HepG2 (cell line): ENCODE measurements around the gene PDLIM7.

Source experiments
- EP300 ChIP-seq, 3 experiments: sonication (generic) in 1 of 3; formaldehyde crosslinking in 1 of 3; IDR thresholded peaks; 2 replicates each; pipeline versions ENCODE4 v1.5.1 to v1.6.1; 2011 to 2020; ENCODE audit warnings: low read depth in 2 of 3, low read length in 2 of 3, borderline replicate concordance in 1 of 3, improper control_type of control experiment in 1 of 3, mild to moderate bottlenecking in 1 of 3, missing genetic modification reagents in 1 of 3, moderate library complexity in 1 of 3
- EZH2 ChIP-seq: conservative IDR thresholded peaks from 2 replicates; pipeline ENCODE4 v1.6.1; 2012; ENCODE audit warnings: mild to moderate bottlenecking, low read depth, low read length, moderate library complexity
- MXD4 ChIP-seq: IDR thresholded peaks from 2 replicates; pipeline ENCODE4 v1.6.1; 2016; ENCODE audit warnings: mild to moderate bottlenecking, missing biosample characterization, missing genetic modification reagents
- NAIF1 ChIP-seq: sonication (generic); formaldehyde crosslinking; IDR thresholded peaks from 2 replicates; pipeline ENCODE4 v1.5.0; 2020; ENCODE audit warnings: mild to moderate bottlenecking, missing genetic modification reagents, borderline replicate concordance
- PHF8 ChIP-seq: sonication (generic); formaldehyde crosslinking; IDR thresholded peaks from 2 replicates; pipeline ENCODE4 v1.5.0; 2020; ENCODE audit warnings: missing genetic modification reagents
- POLR2A ChIP-seq, 2 experiments: IDR thresholded peaks; 2 replicates each; pipeline ENCODE4 v1.6.1; 2011; ENCODE audit warnings: low read depth in 2 of 2, low read length in 2 of 2, mild to moderate bottlenecking in 1 of 2, moderate library complexity in 1 of 2; ENCODE audit not compliant: insufficient read depth in 1 of 2
- RAD51 ChIP-seq: fragments of 450-650 bp; IDR thresholded peaks from 2 replicates; pipeline ENCODE4 v1.6.1; 2016; ENCODE audit warnings: borderline replicate concordance
- ZBTB1 ChIP-seq: sonication (generic); formaldehyde crosslinking; IDR thresholded peaks from 2 replicates; pipeline ENCODE4 v1.4.0; 2020; ENCODE audit warnings: missing genetic modification reagents, borderline replicate concordance
- TF ChIP-seq, protein P1 (sequence below): IDR thresholded peaks from 2 replicates; pipeline ENCODE4 v1.6.1; 2016
- TF ChIP-seq, protein P2 (sequence below): sonication (generic); formaldehyde crosslinking; IDR thresholded peaks from 2 replicates; pipeline ENCODE4 v1.4.0; 2020; ENCODE audit warnings: missing genetic modification reagents, mild to moderate bottlenecking, borderline replicate concordance
- TF ChIP-seq, protein P3 (sequence below): sonication (generic); formaldehyde crosslinking; IDR thresholded peaks from 2 replicates; pipeline ENCODE4 v1.5.0; 2020; ENCODE audit warnings: mild to moderate bottlenecking, missing genetic modification reagents, moderate library complexity

DNA sequence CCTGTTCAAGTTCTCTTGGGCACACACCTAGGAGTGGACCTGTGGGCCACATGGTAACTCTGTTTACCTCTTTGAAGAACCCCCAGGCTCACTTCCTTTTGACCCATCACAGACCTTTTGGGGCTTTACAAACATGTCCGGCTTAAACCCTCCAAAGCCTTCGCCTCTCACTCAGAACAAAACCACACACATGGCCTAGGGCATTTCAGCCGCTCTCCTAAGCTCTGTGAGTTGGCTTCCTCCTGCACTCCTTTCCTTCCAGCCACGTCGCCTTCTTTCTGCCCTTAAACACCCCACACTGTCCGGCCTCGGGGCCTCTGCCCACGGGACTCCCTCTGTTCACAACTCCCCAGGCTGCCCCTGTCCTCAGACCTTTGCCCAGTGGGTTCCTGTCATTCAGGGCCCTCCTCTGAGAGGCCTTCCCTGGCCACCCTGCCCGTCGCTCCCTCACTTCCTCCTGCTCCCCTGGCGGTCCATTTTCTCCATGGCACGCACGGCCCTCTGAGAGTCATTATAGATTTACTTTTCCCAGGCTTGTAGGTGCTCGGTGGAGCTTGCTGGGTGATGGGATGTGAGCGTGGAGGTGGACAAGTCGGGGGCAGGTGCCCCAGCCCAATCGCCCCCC lies 10.3 kb upstream of the PDLIM7 start:
- TF ChIP-seq, protein P1, sequence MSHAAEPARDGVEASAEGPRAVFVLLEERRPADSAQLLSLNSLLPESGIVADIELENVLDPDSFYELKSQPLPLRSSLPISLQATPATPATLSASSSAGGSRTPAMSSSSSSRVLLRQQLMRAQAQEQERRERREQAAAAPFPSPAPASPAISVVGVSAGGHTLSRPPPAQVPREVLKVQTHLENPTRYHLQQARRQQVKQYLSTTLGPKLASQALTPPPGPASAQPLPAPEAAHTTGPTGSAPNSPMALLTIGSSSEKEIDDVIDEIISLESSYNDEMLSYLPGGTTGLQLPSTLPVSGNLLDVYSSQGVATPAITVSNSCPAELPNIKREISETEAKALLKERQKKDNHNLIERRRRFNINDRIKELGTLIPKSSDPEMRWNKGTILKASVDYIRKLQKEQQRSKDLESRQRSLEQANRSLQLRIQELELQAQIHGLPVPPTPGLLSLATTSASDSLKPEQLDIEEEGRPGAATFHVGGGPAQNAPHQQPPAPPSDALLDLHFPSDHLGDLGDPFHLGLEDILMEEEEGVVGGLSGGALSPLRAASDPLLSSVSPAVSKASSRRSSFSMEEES (CRISPR knock-in tag) = no peak
- no peak for TF ChIP-seq PHF8 (CRISPR knock-in tag)
- TF ChIP-seq RAD51 = no peak
- TF ChIP-seq POLR2A (IDR thresholded peaks at IDR 0.05; ENCODE audit: insufficient read depth in 1 of 2, low read depth in 2 of 2, low read length in 2 of 2) = no peak
- no peak for TF ChIP-seq EP300 (IDR thresholded peaks at IDR 0.05; ENCODE audit: low read depth in 2 of 2, low read length in 2 of 2)
- no peak for TF ChIP-seq EP300 (CRISPR knock-in tag; IDR thresholded peaks at IDR 0.05; ENCODE audit: borderline replicate concordance)
- TF ChIP-seq, protein P2, sequence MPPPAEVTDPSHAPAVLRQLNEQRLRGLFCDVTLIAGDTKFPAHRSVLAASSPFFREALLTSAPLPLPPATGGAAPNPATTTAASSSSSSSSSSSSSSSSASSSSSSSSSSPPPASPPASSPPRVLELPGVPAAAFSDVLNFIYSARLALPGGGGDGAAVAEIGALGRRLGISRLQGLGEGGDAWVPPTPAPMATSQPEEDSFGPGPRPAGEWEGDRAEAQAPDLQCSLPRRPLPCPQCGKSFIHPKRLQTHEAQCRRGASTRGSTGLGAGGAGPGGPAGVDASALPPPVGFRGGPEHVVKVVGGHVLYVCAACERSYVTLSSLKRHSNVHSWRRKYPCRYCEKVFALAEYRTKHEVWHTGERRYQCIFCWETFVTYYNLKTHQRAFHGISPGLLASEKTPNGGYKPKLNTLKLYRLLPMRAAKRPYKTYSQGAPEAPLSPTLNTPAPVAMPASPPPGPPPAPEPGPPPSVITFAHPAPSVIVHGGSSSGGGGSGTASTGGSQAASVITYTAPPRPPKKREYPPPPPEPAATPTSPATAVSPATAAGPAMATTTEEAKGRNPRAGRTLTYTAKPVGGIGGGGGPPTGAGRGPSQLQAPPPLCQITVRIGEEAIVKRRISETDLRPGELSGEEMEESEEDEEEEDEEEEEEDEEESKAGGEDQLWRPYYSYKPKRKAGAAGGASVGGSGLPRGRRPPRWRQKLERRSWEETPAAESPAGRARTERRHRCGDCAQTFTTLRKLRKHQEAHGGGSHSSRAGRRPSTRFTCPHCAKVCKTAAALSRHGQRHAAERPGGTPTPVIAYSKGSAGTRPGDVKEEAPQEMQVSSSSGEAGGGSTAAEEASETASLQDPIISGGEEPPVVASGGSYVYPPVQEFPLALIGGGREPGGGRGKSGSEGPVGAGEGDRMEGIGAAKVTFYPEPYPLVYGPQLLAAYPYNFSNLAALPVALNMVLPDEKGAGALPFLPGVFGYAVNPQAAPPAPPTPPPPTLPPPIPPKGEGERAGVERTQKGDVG (CRISPR knock-in tag) = no peak
- no peak for TF ChIP-seq EZH2
- TF ChIP-seq, protein P3, sequence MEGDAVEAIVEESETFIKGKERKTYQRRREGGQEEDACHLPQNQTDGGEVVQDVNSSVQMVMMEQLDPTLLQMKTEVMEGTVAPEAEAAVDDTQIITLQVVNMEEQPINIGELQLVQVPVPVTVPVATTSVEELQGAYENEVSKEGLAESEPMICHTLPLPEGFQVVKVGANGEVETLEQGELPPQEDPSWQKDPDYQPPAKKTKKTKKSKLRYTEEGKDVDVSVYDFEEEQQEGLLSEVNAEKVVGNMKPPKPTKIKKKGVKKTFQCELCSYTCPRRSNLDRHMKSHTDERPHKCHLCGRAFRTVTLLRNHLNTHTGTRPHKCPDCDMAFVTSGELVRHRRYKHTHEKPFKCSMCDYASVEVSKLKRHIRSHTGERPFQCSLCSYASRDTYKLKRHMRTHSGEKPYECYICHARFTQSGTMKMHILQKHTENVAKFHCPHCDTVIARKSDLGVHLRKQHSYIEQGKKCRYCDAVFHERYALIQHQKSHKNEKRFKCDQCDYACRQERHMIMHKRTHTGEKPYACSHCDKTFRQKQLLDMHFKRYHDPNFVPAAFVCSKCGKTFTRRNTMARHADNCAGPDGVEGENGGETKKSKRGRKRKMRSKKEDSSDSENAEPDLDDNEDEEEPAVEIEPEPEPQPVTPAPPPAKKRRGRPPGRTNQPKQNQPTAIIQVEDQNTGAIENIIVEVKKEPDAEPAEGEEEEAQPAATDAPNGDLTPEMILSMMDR (CRISPR knock-in tag) = no peak
- TF ChIP-seq MXD4 (CRISPR knock-in tag) = no peak
- TF ChIP-seq NAIF1 (CRISPR knock-in tag) = no peak
- TF ChIP-seq ZBTB1 (CRISPR knock-in tag) = no peak
